ENCODE data around the gene USP32.
"Not testable (repeated sequence)": the region's sequence is repeated elsewhere in the genome, so short reads cannot be mapped to it uniquely, and the experiment has no call there.

Gene USP32

DNA sequence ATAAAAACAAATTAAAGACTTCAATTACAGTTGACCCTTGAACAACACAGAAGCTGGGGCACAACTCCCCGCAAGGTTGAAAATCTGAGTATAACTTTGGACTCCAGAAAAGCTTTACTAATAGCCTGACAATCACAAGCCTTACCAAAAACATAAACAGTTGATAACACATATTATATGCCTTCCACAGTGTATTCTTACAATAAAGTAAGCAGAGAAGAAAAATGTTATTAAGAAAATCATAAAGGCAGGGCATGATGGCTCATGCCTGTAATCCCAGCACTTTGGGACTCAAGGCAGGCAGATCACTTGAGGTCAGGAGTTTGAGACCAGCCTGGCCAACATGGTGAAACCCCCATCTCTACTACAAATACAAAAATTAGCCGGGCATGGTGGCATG lies 58.9 kb downstream of the USP32 start:
- DNase-seq (ENCODE audit: low read depth), result not testable (repeated sequence)

DNA sequence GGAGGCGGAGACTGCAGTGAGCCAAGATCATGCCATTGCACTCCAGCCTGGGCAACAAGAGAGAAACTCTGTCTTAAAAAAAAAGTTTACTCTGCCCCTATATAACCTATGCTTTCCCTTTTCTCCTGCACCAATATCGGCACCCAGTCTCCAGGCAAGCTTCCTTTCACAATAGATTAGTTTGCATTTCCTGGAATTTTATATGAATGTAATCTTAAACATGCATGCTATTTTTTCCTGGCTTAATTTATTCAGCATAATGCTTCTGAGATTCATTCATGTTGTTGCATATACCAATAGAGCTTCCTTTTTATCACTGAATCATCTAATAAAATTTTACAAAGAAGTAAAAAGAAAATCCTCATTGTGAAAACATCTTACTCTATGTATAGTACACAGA lies 59.4 kb downstream of the USP32 start:
- no peak for DNase-seq (ENCODE audit: low read depth)

DNA sequence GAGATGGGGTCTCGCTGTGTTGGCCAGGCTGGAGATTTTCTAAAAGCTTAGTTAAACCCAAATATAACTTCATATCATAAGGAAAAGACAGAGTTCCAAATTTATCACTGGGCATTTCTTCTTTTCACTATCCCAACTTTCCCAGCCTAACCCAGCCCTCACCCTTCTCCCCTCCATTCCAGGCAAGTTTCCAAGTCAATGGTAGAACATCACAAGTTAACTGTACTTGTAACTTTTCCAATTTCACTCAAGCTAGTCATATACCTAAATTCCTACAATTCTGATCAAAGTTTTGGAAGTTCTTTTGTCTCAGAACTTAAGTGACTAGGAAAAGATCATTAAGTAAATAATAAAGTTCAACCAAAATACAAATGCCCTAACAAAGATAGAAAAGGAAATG lies 61.2 kb downstream of the USP32 start:
- no peak for DNase-seq (ENCODE audit: low read depth)

DNA sequence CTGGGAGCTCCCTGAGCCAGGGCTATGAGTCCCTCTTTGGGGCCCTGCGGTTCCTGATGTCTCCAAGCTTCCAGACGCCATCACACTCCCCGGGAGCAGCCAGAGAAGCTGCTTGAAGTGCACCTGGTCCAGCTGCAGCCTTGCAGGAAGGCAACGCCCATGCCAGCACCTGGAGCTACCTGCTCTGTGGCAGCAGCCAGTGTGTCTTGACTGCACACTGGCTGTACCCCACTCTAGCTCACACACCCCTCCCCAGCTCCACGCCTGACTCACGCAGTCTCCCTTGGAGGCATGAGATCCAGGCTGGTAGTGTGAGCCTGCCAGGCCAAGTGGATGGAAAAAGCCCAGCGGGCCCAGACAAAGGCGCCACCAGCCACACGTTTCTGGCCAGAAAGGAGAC lies 63.3 kb downstream of the USP32 start:
- DNase-seq (ENCODE audit: low read depth), result no peak

DNA sequence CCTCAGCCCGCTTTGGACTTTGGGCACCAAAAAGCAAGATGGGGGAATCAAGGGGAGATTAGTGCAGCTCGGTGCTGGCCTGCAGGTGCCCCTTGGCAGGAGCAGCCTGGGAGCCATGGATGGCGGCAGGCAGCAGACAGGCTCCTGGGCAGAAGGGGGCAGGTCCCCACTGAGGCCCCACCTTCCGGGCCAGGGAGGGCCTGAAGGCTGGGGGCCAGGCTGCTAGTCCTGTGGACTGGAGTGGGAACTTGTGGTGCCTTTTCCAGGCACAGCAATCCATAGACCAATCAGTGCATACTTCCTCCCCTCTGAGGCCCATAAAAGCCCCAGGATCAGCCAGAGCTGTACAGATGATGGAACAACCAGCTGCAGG lies 64.0 kb downstream of the USP32 start:
- no peak for DNase-seq (ENCODE audit: low read depth)

DNA sequence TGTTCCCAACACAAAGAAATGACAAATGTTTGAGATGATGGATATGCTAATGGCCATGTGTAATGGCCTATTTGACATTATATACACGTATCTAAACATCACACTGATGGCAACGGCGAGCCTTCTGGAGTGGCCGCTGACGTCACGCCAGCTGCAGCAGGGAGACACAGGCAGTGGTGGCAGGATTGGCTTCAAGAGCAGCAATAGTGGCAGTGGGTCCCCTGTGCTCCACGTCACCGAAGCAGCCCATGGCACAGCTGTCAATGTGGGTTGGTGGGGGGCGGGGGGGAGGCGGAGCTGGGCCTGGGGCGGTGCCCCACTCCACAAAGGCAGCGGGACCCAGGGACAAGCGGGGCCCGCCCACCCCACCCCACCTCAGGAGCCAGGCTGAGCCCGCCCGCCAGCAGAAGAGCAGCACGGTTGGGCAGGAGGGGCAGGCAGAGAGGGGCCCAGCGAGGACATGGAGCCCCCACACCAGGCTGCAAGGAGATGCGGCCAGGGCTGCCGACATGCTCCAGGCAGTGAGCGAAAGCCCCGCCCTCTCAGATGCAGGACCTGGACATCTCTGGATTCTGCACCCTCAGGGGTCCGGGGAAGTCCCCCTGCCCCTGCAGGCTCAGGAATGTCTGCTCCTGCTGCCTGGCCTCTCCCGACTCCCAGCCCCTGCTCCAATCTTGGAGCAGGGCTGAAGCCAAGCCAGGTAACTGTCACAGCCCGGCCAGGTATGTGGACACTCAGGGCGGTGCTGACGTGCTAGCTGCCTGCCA lies 64.6 kb downstream of the USP32 start:
- no peak for DNase-seq (ENCODE audit: low read depth)

DNA sequence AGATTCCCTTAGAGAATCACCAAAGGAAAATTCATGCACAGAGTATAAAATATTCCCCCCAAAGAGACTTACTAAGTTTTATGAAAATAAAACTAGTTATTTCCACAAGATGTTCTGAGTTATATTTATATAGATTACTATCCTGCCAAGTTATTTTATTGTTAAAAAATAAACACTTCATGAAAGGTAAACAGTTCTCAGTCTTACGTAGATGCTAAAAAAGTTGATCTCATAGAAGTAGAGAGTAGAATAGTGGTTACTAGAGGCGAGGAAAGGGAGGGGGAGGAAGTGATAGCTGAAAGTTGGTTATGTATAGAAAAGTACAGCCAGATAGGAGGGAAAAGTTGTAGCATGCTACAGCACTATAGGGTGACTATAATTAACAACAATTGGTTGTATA lies 65.2 kb downstream of the USP32 start:
- DNase-seq (ENCODE audit: low read depth), result no peak

DNA sequence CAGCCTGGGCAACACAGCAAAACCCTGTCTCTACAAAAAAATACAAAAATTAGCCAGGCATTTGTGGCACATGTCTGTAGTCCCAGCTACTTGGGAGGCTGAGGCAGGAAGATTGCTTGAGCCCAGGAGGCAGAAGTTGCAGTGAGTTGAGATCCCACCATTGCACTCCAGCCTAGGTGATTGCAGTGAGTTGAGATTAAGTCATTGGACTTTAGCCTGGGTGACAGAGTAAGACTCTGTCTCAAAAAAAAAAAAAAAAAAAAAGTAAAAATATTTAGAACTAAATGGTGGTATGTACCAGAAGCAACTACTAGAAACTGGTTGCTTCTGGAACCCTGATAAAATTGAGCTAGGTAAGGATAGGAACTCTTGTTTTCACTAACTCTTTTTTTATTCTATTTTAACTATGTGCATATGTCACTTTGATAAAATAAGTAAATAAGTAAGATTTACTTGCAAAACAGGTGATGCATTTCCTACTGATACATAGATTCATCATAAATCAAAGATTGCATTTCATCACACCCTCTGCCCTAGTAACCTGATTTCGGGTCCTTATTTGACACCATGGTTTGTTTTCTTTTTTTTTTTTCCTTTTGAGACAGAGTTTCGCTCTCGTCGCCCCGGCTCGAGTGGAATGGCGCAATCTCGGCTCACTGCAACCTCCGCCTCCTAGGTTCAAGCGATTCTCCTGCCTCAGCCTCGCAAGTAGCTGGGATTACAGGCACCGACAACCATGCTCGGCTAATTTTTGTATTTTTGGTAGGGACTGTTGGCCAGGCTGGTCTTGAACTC lies 66.0 kb downstream of the USP32 start:
- DNase-seq (ENCODE audit: low read depth), result no peak

DNA sequence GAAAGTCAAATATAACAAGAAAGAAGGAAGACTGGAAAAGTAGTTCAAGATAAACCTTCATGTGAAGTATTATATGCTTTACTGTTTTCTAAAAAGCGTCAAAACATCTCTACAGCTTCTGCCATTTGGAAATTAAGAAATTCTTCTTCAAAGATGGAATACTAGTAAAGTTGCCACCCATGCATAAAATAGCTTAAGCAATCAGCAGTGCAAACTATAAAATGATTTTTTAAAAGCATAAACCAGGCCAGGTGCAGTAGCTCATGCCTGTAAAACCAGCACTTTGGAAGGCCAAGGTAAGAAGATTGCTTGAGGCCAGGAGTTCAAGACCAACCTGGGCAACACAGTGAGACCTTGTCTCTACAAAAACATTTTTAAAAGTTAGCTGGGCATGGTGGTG lies 68.2 kb downstream of the USP32 start:
- DNase-seq (ENCODE audit: low read depth), result no peak

DNA sequence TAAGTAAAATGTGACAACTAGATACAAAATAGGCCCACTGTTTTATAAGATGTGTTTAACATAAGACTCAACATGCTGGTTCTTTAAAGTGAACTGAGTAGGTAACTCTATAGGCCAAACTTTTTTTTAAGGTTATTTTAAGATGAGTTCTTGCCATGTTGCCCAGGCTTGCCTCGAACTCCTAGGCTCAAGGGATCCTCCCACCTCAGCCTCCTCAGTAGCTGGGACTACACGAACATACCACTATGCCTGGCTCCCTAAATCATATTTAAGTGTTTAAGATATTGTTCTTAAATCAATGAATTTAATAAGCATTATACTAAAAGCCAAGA lies 69.9 kb downstream of the USP32 start:
- no peak for DNase-seq (ENCODE audit: low read depth)

DNA sequence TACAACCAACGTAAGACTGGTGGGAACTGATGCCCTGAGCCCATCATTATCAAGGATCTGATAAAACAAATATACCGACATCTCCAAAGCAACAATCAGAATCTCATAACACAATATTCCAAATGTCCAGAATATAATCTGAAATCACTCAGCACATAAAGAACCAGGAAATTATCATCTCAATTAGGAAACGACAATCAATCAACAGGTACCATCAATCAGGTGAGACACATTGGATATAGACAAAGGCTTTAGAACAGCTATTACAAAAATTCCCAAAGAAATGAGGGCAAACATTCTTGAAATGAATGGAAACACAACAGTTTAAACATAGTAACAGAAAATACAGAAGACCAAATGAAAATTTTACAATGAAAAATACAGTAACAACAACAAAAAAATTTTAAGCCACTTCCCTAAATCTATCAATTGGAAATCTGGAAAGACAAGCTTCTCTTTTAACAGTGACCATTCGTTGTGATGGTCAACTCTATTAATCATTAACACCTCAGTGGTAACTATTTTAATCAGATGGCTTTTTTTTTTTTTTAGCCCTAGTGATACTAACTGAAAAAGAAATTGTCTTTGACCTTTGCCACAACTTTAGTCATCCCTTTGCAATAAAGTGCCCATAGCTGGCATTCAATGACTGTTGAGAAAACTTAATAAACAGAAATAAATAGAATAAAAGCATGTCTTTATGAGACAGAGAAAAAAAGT lies 70.4 kb downstream of the USP32 start:
- no peak for DNase-seq (ENCODE audit: low read depth)

DNA sequence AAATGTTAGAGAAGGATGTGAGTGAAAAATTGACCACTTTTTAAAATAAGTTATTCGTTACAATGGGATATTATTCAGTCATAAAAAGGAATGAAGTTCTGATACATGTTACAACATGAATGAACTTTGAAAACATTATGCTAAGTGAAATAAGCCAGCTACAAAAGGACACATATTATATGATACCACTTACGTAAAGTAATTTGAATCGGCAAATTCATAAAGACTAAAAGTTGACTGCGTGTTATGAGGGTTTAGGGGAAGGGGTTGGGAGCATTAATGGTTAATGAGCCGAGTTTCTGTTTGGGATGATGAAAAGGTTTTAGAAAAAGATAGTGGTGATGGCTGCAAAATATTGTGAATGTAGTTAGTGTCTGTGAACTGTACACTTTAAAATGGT lies 73.1 kb downstream of the USP32 start:
- no peak for DNase-seq (ENCODE audit: low read depth)

DNA sequence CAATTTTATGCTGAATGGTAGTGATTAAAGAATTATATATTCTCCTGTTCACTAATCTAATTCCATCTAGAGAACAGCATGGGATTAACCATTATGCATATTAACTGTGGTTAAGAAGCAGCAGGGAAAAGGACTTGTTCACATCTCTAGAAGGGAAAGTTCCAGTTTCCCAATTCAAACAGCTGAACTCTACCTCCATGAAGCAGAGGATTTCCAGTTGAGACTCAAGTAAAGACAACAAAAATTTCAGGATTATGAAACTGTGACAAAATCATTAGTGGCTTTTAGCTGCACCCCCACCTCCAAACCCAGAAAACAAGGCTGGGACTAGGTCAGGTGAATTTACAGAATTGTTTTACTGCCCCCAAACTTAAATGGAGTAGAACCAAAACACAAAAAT lies 73.6 kb downstream of the USP32 start:
- DNase-seq (ENCODE audit: low read depth), result no peak

DNA sequence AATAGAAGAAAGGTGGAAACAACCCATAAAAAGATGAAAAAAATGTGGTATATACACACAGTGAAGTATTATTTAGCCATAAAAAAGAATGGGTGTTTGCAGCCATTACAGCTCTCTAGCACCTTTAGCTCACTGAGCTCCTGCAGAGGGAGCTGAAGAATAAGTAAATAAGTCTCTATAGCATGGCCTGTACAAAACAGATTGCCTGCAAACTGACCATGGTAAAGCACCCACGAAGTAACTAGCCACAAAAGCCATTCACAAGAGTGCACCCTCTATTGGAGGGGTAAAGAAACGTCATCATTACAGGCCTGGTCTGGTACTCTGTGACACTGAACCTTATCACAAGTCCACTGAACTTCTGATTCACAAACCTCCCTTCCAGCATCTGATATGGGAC lies 76.3 kb downstream of the USP32 start:
- no peak for DNase-seq (ENCODE audit: low read depth)

DNA sequence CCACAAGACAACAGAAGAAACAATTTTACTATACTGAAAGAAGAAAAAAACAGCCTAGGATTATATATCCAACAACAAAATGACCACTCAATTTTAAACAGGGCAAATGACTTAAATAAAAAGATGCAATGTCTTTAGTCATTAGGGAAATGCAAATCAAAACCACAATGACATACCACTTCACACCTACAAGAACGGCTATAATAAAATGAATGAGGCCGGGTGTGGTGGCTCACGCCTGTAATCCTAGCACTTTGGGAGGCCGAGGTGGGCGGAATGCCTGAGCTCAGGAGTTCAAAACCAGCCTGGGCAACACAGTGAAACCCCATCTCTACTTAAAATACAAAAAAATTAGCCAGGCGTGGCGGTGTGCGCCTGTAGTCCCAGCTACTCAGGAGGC lies 77.0 kb downstream of the USP32 start:
- not testable (repeated sequence) for DNase-seq (ENCODE audit: low read depth)

DNA sequence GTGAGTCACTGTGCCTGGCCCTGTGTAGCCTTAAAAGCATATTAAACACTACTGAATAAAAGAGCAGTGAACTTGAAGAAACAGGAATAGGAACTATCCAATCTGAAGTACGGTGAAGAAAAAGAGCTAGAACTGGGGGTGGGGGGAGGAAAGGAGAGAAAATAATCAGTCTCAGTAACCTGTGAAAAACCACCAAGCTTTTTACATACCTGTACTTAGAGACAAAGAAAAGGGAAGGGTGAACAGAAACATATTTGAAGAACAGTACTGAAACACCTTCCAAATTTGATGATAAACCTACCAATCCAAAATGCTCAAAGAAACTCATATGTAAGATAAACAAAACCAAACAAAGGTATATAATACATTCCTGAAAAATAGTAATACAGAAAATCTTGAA lies 77.5 kb downstream of the USP32 start:
- DNase-seq (ENCODE audit: low read depth), result no peak

DNA sequence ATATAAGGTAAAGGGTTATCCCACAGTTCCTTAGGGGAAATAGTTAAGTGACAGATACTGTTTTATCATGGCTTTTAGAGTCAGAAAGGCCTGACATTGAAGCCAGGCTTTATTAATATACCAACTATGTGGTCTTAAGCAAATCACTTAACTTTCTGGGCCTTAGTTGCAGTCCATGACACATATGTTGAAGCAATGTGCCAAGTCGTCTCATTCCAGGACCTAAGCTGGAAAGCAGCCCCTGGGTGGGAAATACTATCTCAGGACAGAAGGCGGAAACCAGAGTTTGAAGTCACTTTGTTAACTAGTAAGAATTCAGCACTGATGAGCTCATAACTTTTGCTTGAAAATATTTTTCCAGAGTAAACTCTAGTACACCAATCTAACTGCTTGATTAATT lies 80.0 kb downstream of the USP32 start:
- no peak for DNase-seq (ENCODE audit: low read depth)

DNA sequence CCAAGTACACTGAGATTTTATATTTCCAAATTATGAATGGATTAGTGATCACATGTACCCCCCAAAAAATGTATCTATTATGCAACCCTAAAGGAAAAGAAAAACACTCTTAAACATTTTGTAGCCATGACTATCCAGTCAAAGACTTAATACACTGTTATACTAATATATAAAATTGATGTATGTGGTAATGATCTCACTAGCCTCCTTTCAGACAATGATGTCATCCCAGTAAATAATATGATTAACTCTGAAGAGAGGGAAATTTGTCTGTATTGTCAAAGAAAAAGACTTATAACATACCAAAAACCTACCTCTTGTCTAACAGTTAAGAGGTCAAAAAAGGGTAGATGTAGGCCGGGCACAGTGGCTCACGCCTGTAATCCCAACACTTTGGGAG lies 80.7 kb downstream of the USP32 start:
- no peak for DNase-seq (ENCODE audit: low read depth)

DNA sequence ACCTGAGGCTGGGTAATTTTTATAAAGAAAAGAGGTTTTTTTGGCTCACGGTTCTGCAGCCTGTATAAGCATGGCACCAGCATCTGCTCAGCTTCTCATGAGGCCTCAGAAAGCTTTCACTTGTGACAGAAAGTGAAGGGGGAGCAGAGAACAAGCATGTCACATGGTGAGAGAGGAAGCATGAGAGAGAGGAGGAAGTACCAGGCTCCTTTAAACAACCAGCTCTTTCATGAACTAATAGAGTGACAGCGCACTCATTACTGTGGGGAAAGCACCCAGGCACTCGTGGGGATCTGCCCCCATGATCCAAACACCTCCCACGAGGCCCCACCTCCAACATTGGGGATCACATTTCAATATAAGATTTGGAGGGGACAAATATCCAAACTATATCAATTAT lies 86.8 kb downstream of the USP32 start:
- no peak for DNase-seq (ENCODE audit: low read depth)

DNA sequence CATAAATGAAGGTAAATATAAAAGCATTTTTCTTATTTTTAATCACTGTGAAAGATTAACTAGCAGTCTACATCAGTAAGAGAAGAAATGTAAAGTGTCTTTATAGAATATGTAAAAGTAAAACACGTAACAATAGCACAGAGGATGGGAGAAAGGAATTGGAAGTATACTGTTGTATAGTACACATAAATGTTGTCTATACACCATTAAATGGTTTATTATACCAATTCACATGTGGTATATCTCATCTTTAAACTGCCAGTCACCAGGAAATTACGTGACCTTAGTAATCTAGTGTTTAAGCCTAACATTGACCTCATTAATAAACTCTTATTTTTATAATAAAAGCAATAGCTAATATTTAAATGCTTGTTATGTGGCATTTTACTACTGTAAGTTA lies 87.4 kb downstream of the USP32 start:
- no peak for DNase-seq (ENCODE audit: low read depth)

DNA sequence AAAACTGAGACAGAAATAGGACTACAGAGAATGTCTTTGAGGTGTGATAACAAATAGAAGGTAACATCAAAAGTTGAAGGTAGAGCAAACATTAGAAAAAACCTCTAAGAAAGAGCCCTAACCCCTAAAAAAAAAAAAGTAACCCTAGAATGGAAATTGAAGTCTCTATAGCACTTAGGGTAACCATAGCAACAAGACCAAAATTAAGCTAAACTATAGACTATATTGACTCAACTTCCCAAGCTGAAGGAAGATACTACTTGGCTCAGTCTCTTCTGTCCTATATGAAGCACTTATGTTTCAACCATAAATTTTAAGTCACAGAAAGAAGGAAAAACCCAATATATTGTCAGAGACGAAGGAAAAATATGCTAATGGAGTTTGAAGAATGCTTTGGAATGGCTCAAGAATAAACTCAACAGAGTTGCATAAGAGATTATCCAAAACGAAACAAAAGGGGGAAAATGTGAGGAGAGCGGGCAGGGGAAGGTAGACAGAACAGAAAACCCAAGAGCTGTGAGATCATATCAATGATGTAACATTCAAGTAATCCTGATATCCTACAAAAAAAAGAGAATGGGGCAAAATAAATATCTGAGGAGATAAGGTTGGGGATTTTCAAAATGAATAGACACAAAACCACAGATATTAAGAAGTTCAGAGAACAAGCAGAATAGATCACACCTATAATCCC lies 88.4 kb downstream of the USP32 start:
- no peak for DNase-seq (ENCODE audit: low read depth)

DNA sequence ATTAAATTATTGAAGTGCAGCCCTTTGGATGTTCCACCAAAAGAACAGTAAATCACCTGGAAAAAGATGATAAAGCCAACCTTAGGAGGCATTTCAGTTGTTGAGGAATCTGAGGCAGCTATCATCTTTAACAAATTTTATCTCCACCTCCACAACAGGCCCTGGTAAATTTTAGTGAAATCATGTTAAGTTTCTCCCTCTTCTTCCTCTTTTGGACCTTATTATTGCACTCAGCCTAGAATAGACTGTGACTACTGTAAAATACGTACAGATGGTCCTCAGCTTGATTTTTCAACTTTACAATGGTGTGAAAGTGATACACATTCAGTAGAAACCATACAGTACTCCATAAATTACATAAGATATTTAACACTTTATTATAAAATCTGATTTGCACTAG lies 90.3 kb downstream of the USP32 start:
- no peak for DNase-seq (ENCODE audit: low read depth)

DNA sequence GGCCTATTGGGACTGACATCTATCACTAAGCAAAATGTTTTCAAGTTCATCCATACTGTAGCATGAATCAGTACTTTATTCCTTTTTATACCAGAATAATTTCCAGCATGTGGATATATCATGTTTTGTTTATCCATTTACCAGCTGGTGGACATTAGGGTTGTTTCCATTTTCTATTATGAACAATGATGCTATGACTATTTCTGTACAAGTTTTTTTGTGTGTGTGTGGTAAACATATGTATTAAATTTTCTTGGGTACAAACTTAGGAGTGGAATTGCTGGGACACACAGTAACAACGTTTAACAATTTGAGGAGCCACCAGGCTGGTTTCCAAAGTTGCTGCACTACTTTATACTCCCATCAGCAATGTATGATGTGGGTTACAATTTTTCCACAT lies 91.0 kb downstream of the USP32 start:
- no peak for DNase-seq (ENCODE audit: low read depth)

All from T follicular helper cell (primary cell).